ENCODE data around the gene EWSR1.
"Not testable (repeated sequence)": the region's sequence is repeated elsewhere in the genome, so short reads cannot be mapped to it uniquely, and the experiment has no call there.

EWSR1 gene

DNA sequence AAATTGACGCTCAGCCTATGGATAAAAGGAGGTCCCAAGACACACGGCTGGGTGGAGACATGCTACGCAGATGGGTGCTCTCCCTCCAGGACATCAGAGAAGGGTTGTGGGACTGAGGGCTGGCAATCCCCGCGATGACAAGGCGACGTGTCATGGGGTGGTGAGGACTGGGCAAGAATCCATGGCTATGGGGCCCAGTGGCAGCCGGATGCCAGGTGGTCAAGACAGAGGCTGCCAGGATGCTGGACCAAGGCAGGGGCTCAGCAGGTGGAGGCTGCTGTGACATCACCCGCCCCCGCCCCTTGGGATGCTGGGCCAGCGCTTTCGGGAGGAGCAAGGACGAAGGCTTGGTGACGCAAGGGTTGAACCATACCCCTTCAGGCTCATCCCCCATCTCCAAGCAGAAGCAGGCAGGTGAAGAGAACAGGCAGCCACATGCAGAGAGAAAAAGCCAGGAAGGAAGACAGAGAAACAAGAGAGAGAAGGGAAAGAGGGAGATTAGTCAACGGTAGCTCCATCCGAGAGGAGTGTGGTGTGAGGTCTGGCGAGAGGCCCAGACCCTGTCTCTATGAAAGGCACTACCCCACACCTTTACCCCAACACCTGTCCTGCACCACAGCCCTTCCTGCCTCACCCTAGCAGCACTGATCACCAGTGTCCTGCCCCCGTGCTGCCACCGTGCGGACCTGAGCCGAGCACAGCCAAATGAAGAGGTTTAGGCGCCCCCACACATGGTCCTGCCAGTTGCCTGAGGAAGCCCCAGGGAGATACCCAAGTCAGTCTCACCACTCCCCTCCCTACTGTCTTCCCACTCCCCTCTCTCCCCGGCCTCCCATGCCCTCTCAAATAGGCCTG, 71.5 kb downstream of the EWSR1 start:
- DNase-seq, result no peak

GRCh38 chr22:29340566-29340965, 72.5 kb downstream of the EWSR1 start:
- DNase-seq, result no peak

GRCh38 chr22:29341056-29341848, 73.2 kb downstream of the EWSR1 start:
- DNase-seq, result no peak

DNA sequence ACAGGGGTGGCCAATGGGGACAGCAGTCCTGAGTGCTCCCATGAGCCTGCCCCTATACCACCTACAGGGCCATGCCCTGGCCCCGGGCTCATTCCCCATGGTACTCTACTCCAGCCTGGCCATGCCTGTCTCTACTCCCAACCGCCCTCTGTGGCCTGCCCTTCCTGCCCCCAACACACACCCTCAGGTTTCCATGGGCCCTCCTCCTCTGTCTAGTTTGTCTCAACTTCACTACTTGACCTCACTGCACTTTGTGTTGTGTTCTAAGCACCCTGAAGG, 73.7 kb downstream of the EWSR1 start:
- DNase-seq, result no peak

GRCh38 chr22:29342177-29342576, 74.1 kb downstream of the EWSR1 start:
- DNase-seq, result no peak

- DNase-seq, result no peak
Observed at GRCh38 chr22:29342577-29343312, 74.7 kb downstream of the EWSR1 start.

- no peak for DNase-seq
Observed at GRCh38 chr22:29343313-29343805, 75.3 kb downstream of the EWSR1 start.

DNA sequence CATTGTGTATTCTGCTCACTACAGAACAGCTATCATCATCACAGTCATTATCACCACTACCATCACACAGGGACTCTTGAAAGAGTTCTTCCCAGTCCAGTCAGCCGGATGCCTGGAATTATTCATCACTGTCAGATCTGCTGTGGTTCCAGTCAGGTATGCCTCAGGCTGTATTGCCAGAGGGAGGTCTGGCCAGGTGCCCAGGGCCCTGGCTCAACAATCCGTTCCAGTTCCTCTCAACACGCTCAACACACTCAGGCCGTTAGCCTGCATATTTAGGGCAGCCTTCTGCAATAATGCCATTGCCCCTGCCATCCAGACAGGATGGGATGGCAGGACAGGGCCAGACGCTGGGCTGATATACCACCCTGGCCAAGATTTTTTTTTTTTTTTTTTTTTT, 76.1 kb downstream of the EWSR1 start:
- DNase-seq, result no peak

DNA sequence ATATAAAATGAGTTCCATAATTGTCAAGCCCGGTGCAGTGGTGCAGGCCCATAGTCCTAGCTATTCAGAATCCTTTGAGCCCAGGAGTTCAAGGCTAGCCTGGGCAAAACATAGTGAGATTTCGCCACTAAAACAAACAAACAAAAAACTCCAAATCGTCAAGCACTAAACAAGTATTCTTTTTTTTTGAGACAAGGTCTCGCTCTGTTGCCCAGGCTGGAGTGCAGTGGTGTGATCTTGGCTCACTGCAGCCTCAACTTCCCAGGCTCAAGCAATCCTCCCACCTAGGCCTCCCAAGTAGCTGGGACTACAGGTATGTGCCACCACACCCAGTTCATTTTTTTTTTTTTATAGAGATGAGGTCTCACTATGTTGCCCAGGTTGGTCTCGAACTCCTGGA, 76.8 kb downstream of the EWSR1 start:
- not testable (repeated sequence) for DNase-seq

DNA sequence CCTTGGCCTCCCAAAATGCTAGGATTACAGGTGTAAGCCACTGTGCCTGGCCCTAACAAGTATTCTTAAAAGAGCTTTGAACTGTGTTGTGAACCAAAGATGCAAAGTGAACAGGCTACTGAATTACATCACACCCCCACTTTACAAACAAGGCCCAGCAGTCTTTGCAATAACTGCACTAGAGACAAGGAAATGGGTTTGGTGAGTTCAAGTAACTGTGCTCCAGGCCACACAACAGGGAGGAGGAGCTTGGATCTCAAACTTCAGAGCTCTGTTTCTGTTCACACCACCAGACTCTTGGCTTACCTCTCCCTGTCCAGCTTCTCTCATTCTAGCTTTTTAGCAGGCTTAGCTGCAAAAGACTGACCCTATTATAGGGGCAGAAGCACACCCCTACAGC, 77.9 kb downstream of the EWSR1 start:
- no peak for DNase-seq

DNA sequence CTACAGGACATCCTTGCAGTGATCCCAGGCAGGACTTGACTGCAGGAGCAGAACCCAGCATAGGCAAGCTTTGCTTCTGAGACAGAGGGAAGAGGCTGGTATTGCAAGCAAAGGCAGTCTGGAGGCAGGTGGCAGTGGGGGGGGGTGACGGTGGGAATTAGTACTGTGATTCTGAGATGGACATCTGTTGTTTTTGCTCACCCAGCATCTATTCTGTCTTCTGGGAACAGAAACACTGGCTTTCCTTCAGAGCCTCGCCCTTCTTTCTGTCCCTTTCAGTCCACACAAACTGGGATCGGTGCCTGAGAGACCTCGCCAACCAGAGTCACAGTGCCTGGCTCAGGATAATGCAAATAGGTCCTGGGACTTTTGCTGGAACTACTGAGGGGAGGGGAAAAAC, 78.6 kb downstream of the EWSR1 start:
- DNase-seq, result no peak

- no peak for DNase-seq
Observed at GRCh38 chr22:29348041-29348440, 80.0 kb downstream of the EWSR1 start.

DNA sequence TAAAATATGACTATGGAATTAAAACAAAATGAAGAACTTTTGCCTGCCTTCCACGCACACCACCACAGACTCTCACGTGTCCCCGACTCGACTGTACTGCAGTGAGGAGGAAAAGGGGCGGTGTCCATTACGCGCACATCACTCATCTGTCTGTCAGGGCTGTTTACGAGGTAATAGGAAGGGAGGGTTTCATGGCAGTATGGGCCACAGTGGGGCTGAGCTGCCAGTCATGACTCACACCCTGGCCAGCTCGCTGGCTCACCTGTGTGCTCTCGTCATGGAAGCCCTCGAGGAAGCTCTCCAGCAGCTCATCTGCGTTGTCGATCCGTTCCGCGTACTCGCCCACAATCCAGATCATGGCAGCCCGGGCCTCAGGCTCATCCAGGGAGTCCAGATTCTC, 80.9 kb downstream of the EWSR1 start:
- no peak for DNase-seq

Measured in activated CD8-positive, alpha-beta memory T cell treated with anti-CD3 and anti-CD28 coated beads, Interleukin-2, amount 50 U/mL, for 4 hours (primary cell).